BE2C (cell line): ENCODE results near the gene ADAMTS12.

ENCODE experiments used
- DNase-seq: peaks from one replicate; pipeline ENCODE4 v3.0.0-alpha.2; 2020
- H3K27me3 ChIP-seq: fragments of 250-450 bp; sonication (Bioruptor Pico); 2 replicates; pipeline ENCODE4 v1.5.1; 2020; ENCODE audit warnings: mild to moderate bottlenecking
- H3K36me3 ChIP-seq: fragments of 250-450 bp; sonication (Bioruptor Pico); 2 replicates; pipeline ENCODE4 v1.5.1; 2020; ENCODE audit warnings: mild to moderate bottlenecking
- H3K4me1 ChIP-seq: fragments of 250-450 bp; sonication (Bioruptor Pico); 2 replicates; pipeline ENCODE4 v1.5.1; 2020
- H3K4me3 ChIP-seq: 2 replicates; pipeline ENCODE4 v1.5.1; 2011; ENCODE audit warnings: low read depth, low read length
- H3K9me3 ChIP-seq: fragments of 250-450 bp; sonication (Bioruptor Pico); 2 replicates; pipeline ENCODE4 v1.5.1; 2020
- TF ChIP-seq, protein P1 (sequence below): IDR thresholded peaks from 2 replicates; pipeline ENCODE4 v1.5.1; 2012; ENCODE audit warnings: mild to moderate bottlenecking, low read depth, low read length

ADAMTS12 gene

DNA sequence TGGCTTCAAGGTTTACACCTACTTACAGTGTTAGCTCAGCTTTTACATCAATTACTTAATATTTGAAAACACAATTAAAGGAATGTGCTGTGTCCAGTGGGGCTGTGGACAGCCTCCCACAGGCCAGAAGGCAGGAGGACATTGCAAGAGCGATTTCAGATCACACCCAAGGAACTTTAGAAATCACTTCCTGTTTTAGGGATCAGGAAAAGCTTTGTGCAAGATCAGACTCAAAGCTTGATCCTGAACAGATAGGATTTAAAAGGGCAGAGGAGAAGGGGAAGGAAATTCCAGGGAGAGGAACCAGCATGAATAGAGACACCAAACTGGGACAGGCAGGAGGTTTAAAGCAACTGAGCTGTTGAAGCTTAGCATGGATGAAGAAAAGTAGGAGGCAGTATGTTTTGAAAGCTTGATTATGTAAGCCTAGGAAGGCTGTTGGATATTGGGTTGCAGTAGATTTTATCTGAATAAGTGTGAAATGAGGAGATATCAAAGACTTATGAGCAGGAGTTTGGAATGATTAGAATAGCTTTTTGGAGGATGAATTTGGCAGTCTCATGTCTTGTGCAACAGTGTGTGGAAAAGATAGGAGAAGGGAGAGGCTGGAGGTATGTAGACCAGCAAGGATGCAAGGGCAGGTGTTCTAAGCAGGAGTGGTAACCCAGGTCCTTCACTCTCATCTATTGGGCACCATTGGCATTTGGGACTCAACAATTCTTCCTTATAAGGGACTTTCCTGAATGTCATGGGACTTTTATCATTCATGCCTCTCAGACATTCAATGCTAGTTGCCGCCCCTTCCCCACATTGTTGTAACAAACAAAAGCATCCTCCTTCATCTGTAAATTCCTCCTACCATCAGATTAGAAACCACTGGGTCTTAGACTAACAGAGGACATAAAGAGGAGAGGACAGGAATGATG lies 327.5 kb downstream of the ADAMTS12 start:
- DNase-seq, result no peak
- H3K36me3 ChIP-seq, result no peaks in the 10 kb centered on the region
- no peaks in the 10 kb centered on the region for H3K4me1 ChIP-seq
- TF ChIP-seq, protein P1, sequence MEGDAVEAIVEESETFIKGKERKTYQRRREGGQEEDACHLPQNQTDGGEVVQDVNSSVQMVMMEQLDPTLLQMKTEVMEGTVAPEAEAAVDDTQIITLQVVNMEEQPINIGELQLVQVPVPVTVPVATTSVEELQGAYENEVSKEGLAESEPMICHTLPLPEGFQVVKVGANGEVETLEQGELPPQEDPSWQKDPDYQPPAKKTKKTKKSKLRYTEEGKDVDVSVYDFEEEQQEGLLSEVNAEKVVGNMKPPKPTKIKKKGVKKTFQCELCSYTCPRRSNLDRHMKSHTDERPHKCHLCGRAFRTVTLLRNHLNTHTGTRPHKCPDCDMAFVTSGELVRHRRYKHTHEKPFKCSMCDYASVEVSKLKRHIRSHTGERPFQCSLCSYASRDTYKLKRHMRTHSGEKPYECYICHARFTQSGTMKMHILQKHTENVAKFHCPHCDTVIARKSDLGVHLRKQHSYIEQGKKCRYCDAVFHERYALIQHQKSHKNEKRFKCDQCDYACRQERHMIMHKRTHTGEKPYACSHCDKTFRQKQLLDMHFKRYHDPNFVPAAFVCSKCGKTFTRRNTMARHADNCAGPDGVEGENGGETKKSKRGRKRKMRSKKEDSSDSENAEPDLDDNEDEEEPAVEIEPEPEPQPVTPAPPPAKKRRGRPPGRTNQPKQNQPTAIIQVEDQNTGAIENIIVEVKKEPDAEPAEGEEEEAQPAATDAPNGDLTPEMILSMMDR, result no peak
- H3K4me3 ChIP-seq, result no peak overlapping the region
- no peaks in the 10 kb centered on the region for H3K27me3 ChIP-seq
- H3K9me3 ChIP-seq, result no peaks in the 10 kb centered on the region

DNA sequence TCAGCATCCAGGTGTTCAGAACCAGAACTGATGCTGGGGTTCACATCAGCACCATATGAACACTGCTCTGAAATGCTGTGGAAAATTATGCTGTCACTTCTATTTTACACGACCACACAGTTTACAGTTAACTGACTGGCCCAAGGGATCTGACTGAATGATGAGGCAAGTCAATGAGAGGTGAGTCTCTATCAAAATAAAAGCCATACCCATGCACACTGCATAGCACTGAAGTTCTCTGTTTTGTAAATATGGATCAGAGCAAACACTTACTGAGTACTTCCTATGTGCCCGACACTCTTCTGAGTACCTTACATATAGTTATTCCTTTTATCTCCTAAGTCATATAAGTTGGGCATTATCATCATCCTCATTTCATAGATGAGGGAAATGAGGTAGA lies 328.3 kb downstream of the ADAMTS12 start:
- no peak for DNase-seq

DNA sequence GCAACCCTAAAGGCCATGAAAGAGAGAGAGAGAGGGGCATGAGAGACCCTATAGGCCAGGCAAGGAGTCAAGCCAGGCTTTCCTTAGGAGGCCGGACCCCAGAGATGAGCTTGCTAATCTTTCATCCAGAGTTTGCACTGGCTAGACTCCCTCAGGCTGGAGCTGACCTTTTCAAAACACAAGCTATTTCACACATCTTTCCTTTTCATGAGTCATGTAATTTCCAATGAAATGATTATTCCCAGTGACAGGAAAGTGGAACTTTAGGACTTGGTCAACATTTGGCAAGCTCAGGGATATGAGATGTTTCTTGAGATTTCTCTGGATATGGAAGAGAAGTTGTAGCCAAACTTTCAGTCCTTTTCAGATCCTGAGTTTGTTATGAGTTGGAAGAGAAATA lies 333.3 kb downstream of the ADAMTS12 start:
- Histone ChIP-seq H3K4me3 (no peak overlapping the region), H3K36me3 (no peaks in the 10 kb centered on the region), H3K4me1 (no peaks in the 10 kb centered on the region; the same call in 1 of the 2 replicates), H3K9me3 (no peaks in the 10 kb centered on the region), H3K27me3 (no peaks in the 10 kb centered on the region)
- TF ChIP-seq, protein P1, result no peak
- no peak for DNase-seq

More for the DNA sequence above, 328.3 kb downstream of the ADAMTS12 start:
- Histone ChIP-seq H3K4me1 (no peaks in the 10 kb centered on the region), H3K36me3 (no peaks in the 10 kb centered on the region), H3K9me3 (no peaks in the 10 kb centered on the region), H3K4me3 (no peak overlapping the region), H3K27me3 (no peaks in the 10 kb centered on the region)
- TF ChIP-seq, protein P1, result no peak

DNA sequence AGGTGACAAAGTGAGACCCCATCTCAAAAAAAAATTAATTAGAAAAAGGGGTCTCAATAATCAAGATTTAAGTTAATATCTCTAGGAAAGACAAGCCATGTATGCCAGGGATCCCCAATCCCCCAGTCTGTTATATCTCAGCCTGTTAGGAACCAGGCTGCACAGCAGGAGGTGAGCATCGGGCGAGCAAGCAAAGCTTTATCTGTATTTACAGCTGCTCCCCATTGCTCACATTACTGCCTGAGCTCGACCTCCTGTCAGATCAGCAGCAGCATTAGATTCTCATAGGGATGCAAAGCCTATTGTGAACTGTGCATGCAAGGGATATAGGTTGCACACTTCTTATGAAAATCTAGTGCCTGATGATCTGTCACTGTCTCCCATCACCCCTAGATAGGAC lies 334.2 kb downstream of the ADAMTS12 start:
- DNase-seq, result no peak
- Histone ChIP-seq H3K9me3 (no peaks in the 10 kb centered on the region), H3K27me3 (no peaks in the 10 kb centered on the region), H3K36me3 (no peaks in the 10 kb centered on the region), H3K4me3 (no peak overlapping the region), H3K4me1 (no peaks in the 10 kb centered on the region; the same call in 1 of the 2 replicates)
- TF ChIP-seq, protein P1, result no peak

DNA sequence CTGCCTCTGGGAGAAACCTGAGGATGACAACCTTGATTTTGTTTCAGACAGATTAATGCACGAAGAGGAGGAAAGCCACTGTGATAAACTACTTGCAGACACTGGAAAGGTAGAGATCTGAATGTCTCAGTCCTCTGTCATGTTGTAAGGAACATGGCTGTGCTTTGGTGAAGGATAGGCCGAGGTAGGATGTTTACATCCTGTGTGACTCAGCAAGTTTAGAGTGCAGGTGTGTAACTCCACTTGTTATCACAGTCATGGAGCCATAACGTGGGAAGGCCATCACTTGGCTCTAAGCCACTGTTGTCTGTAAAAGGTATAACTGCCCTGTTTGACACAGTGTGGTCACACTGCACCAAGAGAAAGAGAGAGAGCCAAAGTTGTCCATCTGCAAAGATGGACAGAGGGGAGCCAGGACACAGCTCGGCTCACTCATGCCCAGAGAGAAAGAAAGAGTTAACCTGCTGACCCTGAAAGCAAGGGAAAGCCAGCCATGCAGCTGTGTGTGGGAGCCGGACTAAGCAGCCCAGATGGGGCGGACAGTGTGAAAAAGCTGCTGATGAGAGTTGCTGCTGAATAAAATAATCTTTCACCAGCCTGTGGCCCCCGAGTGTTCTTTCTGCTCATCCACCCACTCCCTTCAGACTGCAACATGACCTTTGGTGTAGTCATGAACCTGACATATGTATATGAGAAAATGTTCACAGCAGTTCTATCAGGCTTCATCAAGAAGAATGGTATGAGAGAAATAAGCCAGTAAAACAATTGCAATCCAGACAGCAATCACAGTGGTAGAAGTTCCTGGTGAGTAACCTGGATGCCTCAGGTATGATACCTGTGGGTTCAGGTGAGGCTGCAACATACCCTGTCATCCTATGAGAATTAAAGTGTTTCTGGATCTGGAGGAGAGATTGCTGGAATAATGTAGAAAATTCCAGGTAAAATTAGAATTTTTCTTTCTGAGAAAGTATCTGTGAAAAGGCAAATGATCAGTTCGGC lies 335.2 kb downstream of the ADAMTS12 start:
- Histone ChIP-seq H3K36me3 (no peaks in the 10 kb centered on the region), H3K9me3 (no peaks in the 10 kb centered on the region), H3K4me1 (no peaks in the 10 kb centered on the region; the same call in 1 of the 2 replicates), H3K27me3 (no peaks in the 10 kb centered on the region), H3K4me3 (no peak overlapping the region)
- TF ChIP-seq, protein P1, result no peak
- no peak for DNase-seq
